Thymus (tissue), 11 donors: ENCODE measurements around the gene KRTAP12-4. TPM values are rescaled to one million over a fixed set of nuclear protein-coding genes. Genes with fewer than 3 reads are reported as not detected.

ENCODE experiments used
- DNase-seq, 9 donors: peaks; one replicate each; pipeline ENCODE4 v3.0.0-alpha.2; 2013; ENCODE audit warnings: low spot score in 9 of 9, low read depth in 6 of 9, missing footprints in 1 of 9
- H3K27ac ChIP-seq, 2 donors: one replicate each; pipeline ENCODE4 v1.5.1; 2013; ENCODE audit warnings: control low read depth in 1 of 2, low read depth in 1 of 2, low read length in 1 of 2, mild to moderate bottlenecking in 1 of 2, moderate library complexity in 1 of 2
- H3K27me3 ChIP-seq, 2 donors: one replicate each; pipeline ENCODE4 v1.5.1; 2013; ENCODE audit warnings: low read length in 1 of 2; ENCODE audit not compliant: control insufficient read depth in 2 of 2, insufficient read depth in 1 of 2
- H3K36me3 ChIP-seq, 2 donors: one replicate each; pipeline ENCODE4 v1.5.1; 2013; ENCODE audit warnings: low read length in 1 of 2, mild to moderate bottlenecking in 1 of 2, moderate library complexity in 1 of 2; ENCODE audit not compliant: control insufficient read depth in 2 of 2, insufficient read depth in 2 of 2
- H3K4me1 ChIP-seq, 2 donors: one replicate each; pipeline ENCODE4 v1.5.1; 2013; ENCODE audit warnings: low read length in 2 of 2; ENCODE audit not compliant: control insufficient read depth in 2 of 2, insufficient read depth in 2 of 2
- H3K4me3 ChIP-seq, 2 donors: one replicate each; pipeline ENCODE4 v1.5.1; 2013; ENCODE audit warnings: low read length in 2 of 2, control low read depth in 1 of 2, mild to moderate bottlenecking in 1 of 2
- H3K9me3 ChIP-seq, 2 donors: one replicate each; pipeline ENCODE4 v1.5.1; 2013; ENCODE audit warnings: low read length in 1 of 2, mild to moderate bottlenecking in 1 of 2; ENCODE audit not compliant: control insufficient read depth in 2 of 2, insufficient read depth in 1 of 2
- whole genome bisulfite sequencing: extraction: QIAGEN DNeasy Blood & Tissue Kit; methylation state at CpG from one replicate; pipeline ENCODE4 v1.1.7; 2013; 5-methylcytosine and 5-hydroxymethylcytosine counted together
- polyA plus RNA-seq: library from polyadenylated mRNA; stranded (reverse); fragments of 200-250 nt; gene quantifications from one replicate; pipeline ENCODE4 v1.2.3, GENCODE V29; 2013
- total RNA-seq: library from RNA; stranded (reverse); fragments of 120-200 nt; gene quantifications from one replicate; pipeline ENCODE4 v1.2.4, GENCODE V29; 2013
- donor health status: healthy.

The KRTAP12-4 gene
- total and polyA plus RNA-seq, 2 donors, result not detected

DNA sequence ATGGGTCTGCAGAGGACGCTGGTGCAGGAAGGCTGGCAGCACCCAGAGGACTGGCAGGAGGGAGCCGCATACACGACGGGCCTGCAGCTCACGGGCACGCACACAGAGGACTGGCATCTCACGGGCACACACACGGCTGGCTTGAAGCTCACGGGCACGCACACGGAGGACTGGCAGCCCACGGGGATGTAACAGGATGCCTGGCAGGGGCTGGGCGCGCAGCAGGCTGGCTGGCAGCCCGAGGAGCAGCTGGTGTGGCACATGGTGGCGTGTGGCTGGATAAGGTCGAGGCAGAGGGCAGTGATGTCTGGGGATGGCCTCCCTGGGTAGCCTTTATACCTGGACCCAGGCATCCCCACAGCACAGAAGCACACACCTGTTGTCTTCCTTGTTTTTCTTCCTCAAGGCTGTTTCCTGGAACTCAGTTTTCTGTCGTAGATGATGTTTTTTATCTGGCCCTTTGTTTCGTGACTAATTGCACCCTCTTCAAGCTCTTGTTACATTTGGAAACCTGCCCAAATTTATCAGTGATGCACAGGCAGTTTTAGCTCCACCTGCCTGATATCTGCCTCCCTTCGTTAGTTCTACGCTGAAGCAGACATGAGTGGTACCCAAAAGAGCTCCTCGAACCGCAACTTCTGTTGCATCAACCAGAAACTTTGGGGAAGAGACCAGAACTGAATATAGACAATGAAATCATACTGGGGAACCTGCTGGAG lies 27.6 kb upstream of the KRTAP12-4 start, which contains the start of gene KRTAP12-1:
Gene KRTAP12-1, minus strand, starts transcription at position 303 of the 719 bp plus-strand sequence. Its CDS starts 40 bp downstream, at position 263.
- WGBS, result 80% methylated on average over 23 of the region's 23 CpGs
- no peak for DNase-seq
- H3K36me3 ChIP-seq, result no peaks in the 10 kb centered on the region
- no peak within 1 kb of the TSS for H3K4me3 ChIP-seq
- H3K4me1 ChIP-seq, result peaks cover 0 to 3% of the 10 kb centered on the region in 2 donors
- H3K27ac ChIP-seq, result no peak within 1 kb of the TSS
- peaks cover 0 to 3% of the 10 kb centered on the region in 2 donors for H3K9me3 ChIP-seq
- peaks cover 0 to 7% of the 10 kb centered on the region in 2 donors for H3K27me3 ChIP-seq

DNA sequence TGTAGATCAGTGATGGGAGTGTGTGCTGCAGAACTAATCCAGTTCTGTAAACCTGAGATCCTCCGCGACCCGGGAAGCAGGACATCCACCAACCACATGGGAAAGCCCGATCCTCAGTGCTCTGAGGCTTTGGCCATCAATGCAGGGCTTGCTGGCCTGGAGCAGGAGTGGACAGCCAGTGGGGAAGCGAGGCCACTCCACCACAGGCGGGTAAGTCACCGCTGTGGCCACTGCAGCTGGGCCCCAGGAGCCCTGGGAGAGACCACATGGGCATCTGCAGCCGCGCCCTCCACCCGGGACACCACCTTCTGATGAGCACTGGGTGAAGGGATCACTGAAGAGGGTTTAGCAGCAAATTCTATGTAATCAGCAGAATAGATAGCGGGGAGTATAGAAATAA lies 26.7 kb upstream of the KRTAP12-4 start:
- Histone ChIP-seq H3K36me3 (no peaks in the 10 kb centered on the region), H3K4me3 (no peak overlapping the region), H3K27me3 (peaks cover 0 to 3% of the 10 kb centered on the region in 2 donors), H3K9me3 (peaks cover 0 to 1% of the 10 kb centered on the region in 2 donors), H3K4me1 (no peaks in the 10 kb centered on the region), H3K27ac (no peak overlapping the region)
- 82% methylated on average over 11 of the region's 11 CpGs for WGBS
- DNase-seq, result no peak

DNA sequence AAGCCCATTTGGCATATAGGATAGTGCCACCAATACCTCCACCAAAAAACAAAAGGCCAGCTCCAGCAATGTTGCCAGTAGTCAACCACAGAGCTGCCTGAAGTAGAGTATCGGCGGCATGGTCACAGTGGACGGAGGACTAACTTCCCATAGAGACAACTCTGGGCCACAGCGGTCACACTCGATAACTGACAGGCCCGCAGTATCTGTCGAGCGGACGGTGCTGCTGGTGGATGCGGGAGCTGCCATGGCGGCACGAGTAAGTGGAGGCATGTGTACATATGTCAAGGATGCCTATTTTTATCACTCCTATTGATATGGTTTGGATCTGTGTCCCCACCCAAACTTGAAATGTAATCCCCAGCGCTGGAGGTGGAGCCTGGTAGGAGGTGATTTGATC lies 23.4 kb upstream of the KRTAP12-4 start:
- Histone ChIP-seq H3K4me1 (no peaks in the 10 kb centered on the region), H3K27ac (no peak overlapping the region), H3K4me3 (no peak overlapping the region), H3K27me3 (no peaks in the 10 kb centered on the region), H3K9me3 (peaks cover 0 to 1% of the 10 kb centered on the region in 2 donors), H3K36me3 (no peaks in the 10 kb centered on the region)
- 97% methylated on average over 13 of the region's 13 CpGs for whole genome bisulfite sequencing
- DNase-seq, result no peak

DNA sequence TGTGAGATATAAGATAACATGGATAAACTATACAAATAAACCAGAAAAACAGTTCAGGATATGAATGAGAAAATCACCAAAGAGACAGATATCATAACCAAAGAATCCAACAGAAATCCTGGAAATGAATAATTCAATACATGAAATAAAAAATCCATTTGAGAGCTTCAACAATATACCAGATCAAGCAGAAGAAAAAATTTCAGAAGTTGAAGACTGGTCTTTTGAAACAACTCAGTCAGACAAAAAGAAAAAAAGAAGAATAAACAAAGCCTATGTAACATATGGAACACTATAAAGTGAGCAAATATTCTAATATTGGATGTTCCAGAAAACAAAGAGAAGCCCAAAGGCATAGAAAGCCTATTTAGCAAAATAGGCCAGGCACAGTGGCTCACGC lies 17.5 kb upstream of the KRTAP12-4 start:
- Histone ChIP-seq H3K4me3 (no peak overlapping the region), H3K9me3 (peaks cover 4 to 14% of the 10 kb centered on the region in 2 donors), H3K36me3 (no peaks in the 10 kb centered on the region), H3K4me1 (no peaks in the 10 kb centered on the region), H3K27me3 (no peaks in the 10 kb centered on the region), H3K27ac (no peak overlapping the region)
- WGBS, result 98% methylated on average over 1 of the region's 1 CpG
- DNase-seq, result no peak

DNA sequence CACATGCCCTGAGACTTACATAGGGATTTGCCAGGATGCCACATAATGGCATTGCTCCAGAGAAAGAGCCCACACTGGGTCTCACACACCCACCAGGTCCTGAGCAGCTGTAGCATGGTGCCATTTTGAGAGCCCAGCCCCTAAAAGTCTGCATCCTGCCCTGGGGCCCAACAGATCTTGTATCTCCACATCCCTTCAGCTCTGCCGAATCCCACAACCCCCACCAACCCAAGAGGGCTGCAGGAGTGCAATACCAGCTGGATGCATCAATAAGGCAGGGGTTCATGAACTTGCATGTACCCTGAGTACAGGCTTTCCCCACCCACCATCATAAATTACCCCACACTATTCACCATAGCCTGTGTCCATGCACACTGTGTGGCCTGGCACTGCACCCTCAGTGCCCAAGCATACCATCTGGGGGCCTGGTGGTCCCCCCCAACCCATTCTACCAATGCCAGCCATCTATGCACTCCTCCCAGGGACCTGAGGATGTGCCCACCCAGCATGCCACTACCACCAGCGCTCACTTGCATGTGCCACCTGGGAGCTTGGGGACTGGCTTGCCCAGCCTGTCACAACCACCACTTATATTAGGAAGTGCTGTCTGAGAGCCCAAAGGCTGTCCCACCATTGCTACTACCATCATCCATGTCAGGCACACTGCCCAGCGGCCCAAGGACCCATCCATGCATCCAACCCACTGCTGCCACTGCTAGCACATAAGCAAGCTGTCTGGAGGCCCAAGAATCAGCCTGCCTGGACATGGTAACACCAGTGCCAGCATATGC lies 16.4 kb upstream of the KRTAP12-4 start:
- Histone ChIP-seq H3K27ac (no peak overlapping the region), H3K4me1 (no peaks in the 10 kb centered on the region), H3K9me3 (peaks cover 4 to 14% of the 10 kb centered on the region in 2 donors), H3K27me3 (no peaks in the 10 kb centered on the region), H3K36me3 (no peaks in the 10 kb centered on the region), H3K4me3 (no peak overlapping the region)
- 68% methylated on average over 3 of the region's 3 CpGs for WGBS
- DNase-seq, result no peak

DNA sequence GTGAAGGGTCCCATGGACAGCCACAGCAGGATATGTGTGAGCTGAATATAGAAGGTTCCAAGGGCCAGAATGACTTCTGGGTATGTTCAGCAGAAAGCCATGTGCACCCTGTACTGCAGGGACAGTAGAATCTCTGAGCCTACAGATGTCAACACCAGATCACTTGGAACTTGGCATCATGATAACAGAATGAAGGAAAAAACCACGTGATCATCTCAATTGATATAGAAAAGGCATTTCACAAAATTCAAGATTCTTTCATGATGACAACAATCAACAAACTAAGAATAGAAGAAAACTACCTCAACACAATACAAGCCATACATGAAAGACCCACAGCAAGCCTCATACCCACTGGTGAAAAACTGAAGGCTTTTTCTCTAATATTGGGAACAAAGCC lies 13.2 kb upstream of the KRTAP12-4 start:
- no peaks in the 10 kb centered on the region for H3K36me3 ChIP-seq
- H3K27me3 ChIP-seq, result no peaks in the 10 kb centered on the region
- no peak overlapping the region for H3K27ac ChIP-seq
- H3K4me1 ChIP-seq, result no peaks in the 10 kb centered on the region
- DNase-seq, result no peak
- 97% methylated on average over 1 of the region's 1 CpG for WGBS
- H3K9me3 ChIP-seq, result peaks cover 4 to 13% of the 10 kb centered on the region in 2 donors
- no peak overlapping the region for H3K4me3 ChIP-seq

DNA sequence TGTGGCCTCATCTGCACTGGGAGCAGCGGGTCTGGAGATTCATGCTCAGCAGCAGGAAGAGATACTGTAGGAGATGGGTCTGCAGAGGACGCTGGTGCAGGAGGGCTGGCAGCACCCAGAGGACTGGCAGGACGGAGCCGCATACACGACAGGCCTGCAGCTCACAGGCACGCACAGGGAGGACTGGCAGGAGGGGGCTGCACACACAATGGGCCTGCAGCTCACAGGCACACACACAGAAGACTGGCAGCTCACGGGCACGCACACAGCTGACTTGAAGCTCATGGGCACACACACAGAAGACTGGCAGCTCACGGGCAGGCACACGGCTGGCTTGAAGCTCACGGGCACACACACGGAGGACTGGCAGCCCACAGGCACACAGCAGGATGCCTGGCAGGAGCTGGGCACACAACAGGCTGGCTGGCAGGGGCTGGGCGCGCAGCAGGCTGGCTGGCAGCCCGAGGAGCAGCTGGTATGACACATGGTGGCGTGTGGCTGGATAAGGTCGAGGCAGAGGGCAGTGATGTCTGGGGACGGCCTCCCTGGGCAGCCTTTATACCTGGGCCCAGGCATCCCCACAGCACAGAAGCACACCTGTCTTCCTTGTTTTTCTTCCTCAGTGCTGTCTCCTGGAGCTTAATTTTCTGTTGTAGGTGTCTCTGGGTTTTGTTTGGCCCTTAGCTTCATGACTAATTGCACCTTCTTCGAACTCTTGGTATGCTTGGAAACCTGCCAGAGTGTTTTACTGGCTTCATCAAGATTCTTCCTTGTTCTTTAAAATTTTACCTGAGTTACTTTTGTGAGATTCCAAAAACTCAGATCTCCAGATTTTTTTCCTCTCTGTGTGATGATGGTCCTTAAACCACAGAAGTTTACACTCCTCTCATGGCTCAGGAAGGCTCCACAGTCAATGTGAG lies 12.2 kb upstream of the KRTAP12-4 start, which contains the start of gene KRTAP12-2:
Gene KRTAP12-2, minus strand, starts transcription at position 527 of the 920 bp plus-strand sequence. Its CDS starts 41 bp downstream, at position 486.
- no peak for DNase-seq
- Histone ChIP-seq H3K36me3 (no peaks in the 10 kb centered on the region), H3K9me3 (peaks cover 4 to 8% of the 10 kb centered on the region in 2 donors), H3K27ac (no peak within 1 kb of the TSS), H3K27me3 (no peaks in the 10 kb centered on the region), H3K4me3 (no peak within 1 kb of the TSS), H3K4me1 (no peaks in the 10 kb centered on the region)
- WGBS, result 80% methylated on average over 19 of the region's 19 CpGs

DNA sequence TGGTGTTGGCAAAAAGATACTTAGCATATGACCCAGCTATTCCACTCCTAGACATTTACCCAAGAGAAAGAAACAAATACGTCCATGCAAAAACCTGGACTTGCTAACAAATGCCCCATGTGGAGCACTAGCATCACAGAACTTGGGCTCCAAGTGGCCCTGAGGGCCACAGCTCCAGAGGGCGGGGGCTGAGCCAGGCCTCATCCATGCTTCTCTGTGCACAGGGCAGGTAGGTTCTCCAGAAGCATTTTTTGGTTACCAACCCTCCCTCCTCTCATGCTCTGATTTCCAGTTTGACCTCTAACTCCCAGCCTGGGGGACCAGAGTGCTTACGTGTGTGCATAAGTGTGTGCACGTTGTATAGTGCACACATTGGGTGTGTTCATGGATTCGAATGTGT lies 10.2 kb upstream of the KRTAP12-4 start:
- DNase-seq, result no peak
- H3K4me1 ChIP-seq, result no peaks in the 10 kb centered on the region
- no peak overlapping the region for H3K27ac ChIP-seq
- H3K9me3 ChIP-seq, result peaks cover 0 to 3% of the 10 kb centered on the region in 2 donors
- no peaks in the 10 kb centered on the region for H3K36me3 ChIP-seq
- no peak overlapping the region for H3K4me3 ChIP-seq
- H3K27me3 ChIP-seq, result no peaks in the 10 kb centered on the region
- WGBS, result 96% methylated on average over 5 of the region's 5 CpGs
